H1 (cell line): Measurements from ENCODE around the gene RIMS3. TPM values are rescaled to one million over a fixed set of nuclear protein-coding genes. Genes with fewer than 3 reads are reported as not detected.

Source experiments
- CTCF ChIA-PET: fragments of 300-600 bp; sonication (Branson Sonifier 250); formaldehyde crosslinking; loops from one replicate; lab custom pipeline; 2021; ENCODE audit not compliant: partially characterized antibody; lab: Charles Lee
- POLR2A ChIA-PET: fragments of 300-600 bp; sonication (Branson Sonifier 250); formaldehyde crosslinking; loops from one replicate; lab custom pipeline; 2021; ENCODE audit warnings: inconsistent platforms; ENCODE audit not compliant: partially characterized antibody; lab: Charles Lee
- DNase-seq, 2 experiments: peaks; one replicate each; pipeline versions ENCODE4 v3.0.0 to v3.0.0-alpha.2; 2010 to 2022; ENCODE audit warnings: low spot score in 2 of 2, low read depth in 1 of 2, mixed read lengths in 1 of 2
- FAIRE-seq: peaks from 2 replicates; lab custom pipeline; 2011; peaks lifted over from hg19 to GRCh38; lab: Jason Lieb, UNC
- H2AFZ ChIP-seq: 2 replicates; pipeline ENCODE4 v1.8.1; 2012; ENCODE audit warnings: low read length, inconsistent platforms
- H2AK5ac ChIP-seq: 2 replicates; pipeline ENCODE4 v1.6.1; 2013; ENCODE audit warnings: low read depth, low read length
- H2BK120ac ChIP-seq: replicated peaks from 2 replicates; pipeline ENCODE3; 2013; ENCODE audit warnings: low read depth, low read length, inconsistent platforms
- H2BK12ac ChIP-seq: 2 replicates; pipeline ENCODE4 v1.6.1; 2013; ENCODE audit warnings: low read depth, low read length
- H2BK15ac ChIP-seq: 2 replicates; pipeline ENCODE4 v1.6.1; 2013; ENCODE audit warnings: low read length
- H2BK20ac ChIP-seq: 2 replicates; pipeline ENCODE4 v1.6.1; 2013; ENCODE audit warnings: low read length
- H2BK5ac ChIP-seq: 2 replicates; pipeline ENCODE4 v1.6.1; 2013; ENCODE audit warnings: low read depth, low read length
- H3K14ac ChIP-seq: 2 replicates; pipeline ENCODE4 v1.6.1; 2013; ENCODE audit warnings: inconsistent platforms; ENCODE audit not compliant: insufficient read length
- H3K18ac ChIP-seq: 2 replicates; pipeline ENCODE4 v1.6.1; 2013; ENCODE audit warnings: low read length; ENCODE audit errors: extremely low read depth
- H3K23ac ChIP-seq: 2 replicates; pipeline ENCODE4 v1.6.1; 2013; ENCODE audit warnings: inconsistent platforms; ENCODE audit not compliant: insufficient read length
- H3K23me2 ChIP-seq: 2 replicates; pipeline ENCODE4 v1.6.1; 2013; ENCODE audit warnings: low read depth, low read length
- H3K27ac ChIP-seq: 2 replicates; pipeline ENCODE4 v1.6.1; 2011; ENCODE audit warnings: low read depth, low read length, inconsistent platforms
- H3K27me3 ChIP-seq, 4 experiments: replicated peaks in 1 of 4; 1 replicate in 1 of 4; 2 replicates in 3 of 4; pipeline versions ENCODE4 v1.6.1 to v1.8.1; 2011 to 2013; ENCODE audit warnings: low read length in 3 of 4, mild to moderate bottlenecking in 3 of 4, inconsistent platforms in 2 of 4, mixed read lengths in 2 of 4, moderate library complexity in 1 of 4; ENCODE audit not compliant: control insufficient read depth in 3 of 4, insufficient read depth in 3 of 4; ENCODE audit errors: extremely low read depth in 1 of 4
- H3K36me3 ChIP-seq, 4 experiments: 2 replicates each; pipeline versions ENCODE4 v1.6.1 to v1.8.1; 2011 to 2013; ENCODE audit warnings: mild to moderate bottlenecking in 4 of 4, low read length in 3 of 4, moderate library complexity in 2 of 4, control low read depth in 1 of 4, inconsistent platforms in 1 of 4; ENCODE audit not compliant: insufficient read depth in 4 of 4, control insufficient read depth in 2 of 4
- H3K4ac ChIP-seq: replicated peaks from 2 replicates; pipeline ENCODE3; 2013; ENCODE audit warnings: low read length, low read depth, mixed read lengths, inconsistent platforms; ENCODE audit not compliant: insufficient read length
- H3K4me1 ChIP-seq, 4 experiments: replicated peaks in 1 of 4; 1 replicate in 1 of 4; 2 replicates in 3 of 4; pipeline versions ENCODE4 v1.6.1 to v1.8.1; 2011 to 2013; ENCODE audit warnings: low read length in 3 of 4, inconsistent platforms in 2 of 4, mixed read lengths in 1 of 4; ENCODE audit not compliant: insufficient read depth in 4 of 4, control insufficient read depth in 3 of 4
- H3K4me2 ChIP-seq, 2 experiments: 2 replicates each; pipeline versions ENCODE4 v1.6.1 to v1.8.1; 2011 to 2013; ENCODE audit warnings: low read depth in 2 of 2, low read length in 2 of 2, control low read depth in 1 of 2, inconsistent platforms in 1 of 2, mild to moderate bottlenecking in 1 of 2; ENCODE audit not compliant: insufficient read depth in 1 of 2
- H3K4me3 ChIP-seq, 4 experiments: fragments of 200-600, 300-600 bp in 1 of 4; sonication (generic), shearing (Covaris generic), sonication (Bioruptor Twin) in 1 of 4; 2 replicates each; pipeline versions ENCODE4 v1.5.1 to v1.8.1; 2011 to 2016; ENCODE audit warnings: low read length in 4 of 4, low read depth in 3 of 4, control low read depth in 2 of 4, inconsistent platforms in 2 of 4, mild to moderate bottlenecking in 2 of 4, mixed read lengths in 1 of 4, moderate library complexity in 1 of 4; ENCODE audit not compliant: insufficient read depth in 2 of 4; ENCODE audit errors: extremely low read depth in 1 of 4
- H3K56ac ChIP-seq: replicated peaks from 2 replicates; pipeline ENCODE3; 2013; ENCODE audit warnings: low read depth, mild to moderate bottlenecking, mixed read lengths, low read length, inconsistent platforms; ENCODE audit not compliant: insufficient read length
- H3K79me1 ChIP-seq: 2 replicates; pipeline ENCODE4 v1.6.1; 2013; ENCODE audit warnings: low read depth, low read length, control low read depth
- H3K79me2 ChIP-seq, 2 experiments: 2 replicates each; pipeline versions ENCODE4 v1.6.1 to v1.8.1; 2012 to 2013; ENCODE audit warnings: low read length in 2 of 2, mild to moderate bottlenecking in 2 of 2, inconsistent platforms in 1 of 2; ENCODE audit not compliant: insufficient read depth in 2 of 2, control insufficient read depth in 1 of 2
- H3K9ac ChIP-seq, 4 experiments: replicated peaks in 1 of 4; 1 replicate in 1 of 4; 2 replicates in 3 of 4; pipeline versions ENCODE4 v1.6.1 to v1.8.1; 2011 to 2013; ENCODE audit warnings: low read depth in 3 of 4, low read length in 3 of 4, control low read depth in 2 of 4, mild to moderate bottlenecking in 2 of 4, moderate library complexity in 2 of 4, inconsistent platforms in 1 of 4; ENCODE audit errors: extremely low read depth in 1 of 4
- H3K9me3 ChIP-seq, 2 experiments: 2 replicates each; pipeline versions ENCODE4 v1.6.1 to v1.8.1; 2012 to 2013; ENCODE audit warnings: mild to moderate bottlenecking in 2 of 2, moderate library complexity in 2 of 2, control low read depth in 1 of 2, inconsistent platforms in 1 of 2, low read depth in 1 of 2, low read length in 1 of 2, mixed read lengths in 1 of 2; ENCODE audit not compliant: insufficient read depth in 2 of 2
- H4K20me1 ChIP-seq, 2 experiments: replicated peaks in 1 of 2; 2 replicates each; pipeline versions ENCODE3 to v1.8.1; 2011 to 2013; ENCODE audit warnings: inconsistent platforms in 2 of 2, low read length in 2 of 2, mild to moderate bottlenecking in 1 of 2; ENCODE audit not compliant: insufficient read depth in 2 of 2, control insufficient read depth in 1 of 2
- H4K5ac ChIP-seq: 2 replicates; pipeline ENCODE4 v1.6.1; 2013; ENCODE audit warnings: low read length, low read depth, mixed read lengths, inconsistent platforms; ENCODE audit not compliant: insufficient read length
- H4K8ac ChIP-seq: 2 replicates; pipeline ENCODE4 v1.8.0; 2013; ENCODE audit warnings: mild to moderate bottlenecking, moderate library complexity, low read length, inconsistent platforms; ENCODE audit not compliant: insufficient read depth; ENCODE audit errors: extremely low read depth
- H4K91ac ChIP-seq: replicated peaks from 2 replicates; pipeline ENCODE3; 2013; ENCODE audit warnings: low read length, mixed read lengths, inconsistent platforms; ENCODE audit not compliant: insufficient read length
- SIN3A ChIP-seq, 2 experiments: IDR thresholded peaks in 1 of 2; conservative IDR thresholded peaks in 1 of 2; 2 replicates each; pipeline ENCODE4 v1.6.1; 2011 to 2012; ENCODE audit warnings: low read length in 2 of 2, improper control_type of control experiment in 1 of 2, low read depth in 1 of 2, mild to moderate bottlenecking in 1 of 2
- SUZ12 ChIP-seq: fragments of 200-600 bp; sonication (generic); IDR thresholded peaks from 2 replicates; pipeline ENCODE4 v1.6.1; 2012; ENCODE audit warnings: mild to moderate bottlenecking, inconsistent platforms, low read length, moderate library complexity, mixed read lengths
- whole genome bisulfite sequencing, 2 experiments: shearing (Covaris generic) in 1 of 2; methylation state at CpG; one replicate each; pipeline versions ENCODE4 v1.1.6 to v1.1.7; 2013 to 2015; ENCODE audit warnings: low lambda C conversion rate in 2 of 2, mixed read lengths in 2 of 2, inconsistent platforms in 1 of 2, low coverage in 1 of 2, missing lambda C conversion rate in 1 of 2; ENCODE audit not compliant: insufficient replicate concordance in 2 of 2, insufficient coverage in 1 of 2, insufficient read length in 1 of 2; ENCODE audit errors: extremely low coverage in 1 of 2, missing lambda C conversion rate in 1 of 2; 5-methylcytosine and 5-hydroxymethylcytosine counted together
- polyA plus RNA-seq, 7 experiments: library from polyadenylated mRNA; depleted of rRNA in 3 of 7; stranded (reverse) in 5 of 7; unstranded in 2 of 7; fragments of >200 nt in 5 of 7; fragments of 200-250 nt in 2 of 7; gene quantifications; 1 replicate in 5 of 7; 2 replicates in 1 of 7; 4 replicates in 1 of 7; pipeline versions ENCODE4 v1.2.1 to v1.2.3, GENCODE V29; 2011 to 2013; ENCODE audit warnings: missing spikeins in 2 of 7, mixed read lengths in 2 of 7
- total RNA-seq: library from RNA; stranded (reverse); fragmentation: NEBNext Ultra II Directional; extraction: Animal tissue kit (Norgen Biotek cat#: 25700); gene quantifications from 2 replicates; pipeline ENCODE4 v1.2.1, GENCODE V29; 2021

Gene RIMS3
- total and polyA plus RNA-seq, 2 of the 8 experiments (the other 6 are each of a cell fraction or from before 2014, with no cell fraction given), result 13.3 to 20.6 TPM

- Histone ChIP-seq H2AK5ac (no peak overlapping the region; the same call in 1 of the 2 replicates), H3K79me1 (no peaks in the 10 kb centered on the region), H3K9me3 (no peaks in the 10 kb centered on the region), H3K27ac (peak overlapping the region; percentile 82), H4K8ac (no peak overlapping the region), H4K91ac (peak overlapping the region; percentile 83), H3K36me3 (peaks cover 0 to 8% (median 0%) of the 10 kb centered on the region in 4 experiments; a peak in 2 of 8 replicates), H2BK12ac (peak overlapping the region; percentile 97; the same call in 1 of the 2 replicates), H3K18ac (peak overlapping the region; percentile 93; the same call in 1 of the 2 replicates), H3K79me2 (peaks cover 8 to 84% of the 10 kb centered on the region in 2 experiments), H3K14ac (no peak overlapping the region), H3K23me2 (peaks cover 2% of the 10 kb centered on the region), H3K4me2 (peak overlapping the region; percentile 69 to 87), H3K9ac (peak overlapping the region; percentile 69 to 92 (median 72)), H4K20me1 (no peaks in the 10 kb centered on the region), H3K4ac (no peak overlapping the region), H2BK20ac (0 out of 2 replicates have a peak overlapping the region, but pooled peaks have one; percentile 49), H2BK15ac (0 out of 2 replicates have a peak overlapping the region, but pooled peaks have one; percentile 46), H2BK120ac (no peak overlapping the region), H3K56ac (peak overlapping the region; percentile 36), H2BK5ac (peak overlapping the region; percentile 97), H3K4me1 (peaks cover 0 to 8% (median 5%) of the 10 kb centered on the region in 4 experiments; a peak in 4 of 7 replicates), H3K27me3 (no peaks in the 10 kb centered on the region), H4K5ac (peak overlapping the region; percentile 100), H2AFZ (peak overlapping the region; percentile 60), H3K4me3 (peak overlapping the region; percentile 72 to 89 (median 80)), H3K23ac (no peak overlapping the region)
- CTCF ChIA-PET, result interaction anchor here (0.9 to 1.4 kb wide), 2 partner anchors 16 to 42 kb away, joined by 3 read pairs; no protein-coding TSS in a partner anchor
- FAIRE-seq (no peak), DNase-seq (no peak)
- 8% methylated on average over 3 of the region's 3 CpGs; no CpG with 5 or more reads in 1 of the 2 experiments for WGBS, 2 experiments
- POLR2A ChIA-PET, result interaction anchor here (0.7 to 17.0 kb wide), 7 partner anchors 9 to 153 kb away, joined by 3 to 293 read pairs (median 8); partner anchors contain the start of genes CITED4, NFYC and RIMS3
- TF ChIP-seq SUZ12 (no peak), SIN3A (conservative IDR thresholded peaks at IDR 0.05 in 1 of 2, IDR thresholded peaks at IDR 0.05 in 1 of 2; ENCODE audit: low read depth in 1 of 2, low read length in 2 of 2) (peak in 1 of 2 experiments; percentile 21; a peak in 2 of 4 replicates)
Measured at GRCh38 chr1:40708750-40709099, 43.2 kb upstream of the RIMS3 start.
